Measurements from ENCODE around the gene EQTN.

Gene EQTN

GRCh38 chr9:27297050-27297449, at the start of gene EQTN:
TSS of gene EQTN (minus strand) at chr9:27297150. CDS start at chr9:27297055, 95 bp downstream.
- DNase-seq, result no peak

GRCh38 chr9:27344776-27345175, 47.8 kb upstream of the EQTN start:
- no peak for DNase-seq

DNA sequence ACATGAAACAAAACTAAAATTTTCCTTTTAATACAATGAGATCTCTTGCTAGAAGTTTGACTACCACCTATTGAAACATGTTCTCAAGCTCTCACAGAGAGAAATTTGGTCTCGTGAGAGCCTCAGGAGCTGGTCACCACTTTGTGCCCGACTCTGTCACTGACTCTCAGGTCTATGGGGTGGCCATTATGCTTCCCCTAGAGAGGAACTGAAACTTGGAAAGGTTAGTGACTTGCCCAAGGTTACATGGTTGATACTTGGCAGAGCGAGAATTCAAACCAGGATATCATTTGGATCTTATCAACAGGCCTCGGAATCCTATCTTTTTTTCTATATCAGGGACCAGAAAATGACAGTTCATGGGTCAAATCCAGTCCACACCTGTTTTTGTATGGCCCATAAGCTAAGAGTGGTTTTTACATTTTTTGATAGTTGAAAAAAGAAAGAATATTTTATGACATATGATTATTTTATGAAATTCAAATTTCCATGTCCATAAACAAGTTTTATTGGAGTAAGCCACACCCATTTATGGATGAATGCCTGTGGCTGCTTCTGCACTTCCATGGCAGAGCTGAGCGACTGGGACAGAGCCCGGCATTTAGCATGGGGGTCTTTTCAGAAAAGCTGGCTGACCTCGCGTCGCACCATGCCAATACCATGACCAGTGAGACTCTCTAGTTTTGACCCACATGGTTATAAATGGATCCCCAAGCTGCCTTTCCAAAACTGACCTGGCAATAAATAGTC, 44.8 kb upstream of the EQTN start:
- no peak for DNase-seq

DNA sequence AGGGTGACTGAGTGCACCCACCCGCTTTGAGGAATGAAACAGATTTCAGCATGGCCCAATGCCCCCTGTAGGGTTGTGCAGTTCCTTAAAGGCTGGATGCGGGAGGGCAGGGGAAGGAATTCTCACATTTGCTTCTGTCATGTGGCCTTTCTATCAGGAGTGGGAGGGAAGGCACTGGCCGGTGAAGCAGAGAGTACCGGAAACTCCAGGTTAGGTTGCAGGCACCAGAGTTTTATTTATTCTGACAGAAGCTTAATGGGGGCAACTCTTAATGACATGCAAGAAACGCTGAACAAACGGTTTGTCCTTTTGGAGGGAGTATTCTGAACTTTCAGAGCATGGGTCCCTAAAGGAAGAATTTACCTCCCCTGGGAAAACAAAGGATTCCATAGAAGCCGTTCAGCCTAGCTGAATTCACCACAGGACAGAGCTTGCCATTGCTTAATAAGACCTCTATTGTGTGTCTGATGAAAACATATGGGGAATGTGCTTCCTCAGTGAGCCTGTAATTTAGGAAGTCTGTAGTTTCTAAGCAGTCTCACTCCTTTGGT, 44.1 kb upstream of the EQTN start:
- DNase-seq, result no peak

GRCh38 chr9:27340285-27340674, 43.3 kb upstream of the EQTN start:
- no peak for DNase-seq

- no peak for DNase-seq
These were observed 42.8 kb upstream of the EQTN start for GRCh38 chr9:27339661-27340284.

- no peak for DNase-seq
These were observed 41.6 kb upstream of the EQTN start for GRCh38 chr9:27338527-27338903.

DNA sequence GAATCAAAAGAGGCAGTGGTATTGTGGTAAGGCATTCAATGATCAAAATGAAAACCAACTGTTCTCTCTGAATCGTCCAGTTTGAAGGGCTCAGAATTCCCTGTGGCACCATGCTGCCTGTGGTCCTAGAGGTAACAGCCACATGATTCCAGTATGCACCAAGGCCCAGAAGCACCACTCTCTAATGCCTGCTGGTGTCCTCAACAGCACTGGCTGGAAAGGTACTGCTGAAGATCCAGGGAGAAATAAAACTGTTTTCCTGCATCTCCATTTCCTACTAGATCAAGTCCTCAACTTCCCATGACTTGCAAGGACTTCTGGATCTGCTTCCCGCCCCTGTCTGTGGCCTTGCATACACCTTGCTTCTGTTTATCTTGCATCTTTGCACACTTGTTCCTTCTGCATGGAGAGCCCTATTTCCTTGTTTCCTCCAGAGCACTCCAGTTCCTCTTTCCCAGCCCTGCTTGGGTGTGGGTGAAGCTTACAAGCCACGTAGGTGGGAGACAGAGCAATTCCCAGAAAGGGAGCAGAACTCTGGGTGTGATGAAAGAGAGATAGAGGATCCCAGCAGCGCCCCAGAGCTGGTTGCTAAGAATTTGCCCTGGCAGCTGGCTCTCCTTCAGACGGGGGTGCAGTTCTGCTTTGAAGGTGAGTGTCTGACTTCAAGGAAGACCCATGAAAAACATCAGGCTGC, 41.0 kb upstream of the EQTN start:
- DNase-seq, result no peak

- DNase-seq, result no peak
These were observed 40.3 kb upstream of the EQTN start for GRCh38 chr9:27337236-27337635.

DNA sequence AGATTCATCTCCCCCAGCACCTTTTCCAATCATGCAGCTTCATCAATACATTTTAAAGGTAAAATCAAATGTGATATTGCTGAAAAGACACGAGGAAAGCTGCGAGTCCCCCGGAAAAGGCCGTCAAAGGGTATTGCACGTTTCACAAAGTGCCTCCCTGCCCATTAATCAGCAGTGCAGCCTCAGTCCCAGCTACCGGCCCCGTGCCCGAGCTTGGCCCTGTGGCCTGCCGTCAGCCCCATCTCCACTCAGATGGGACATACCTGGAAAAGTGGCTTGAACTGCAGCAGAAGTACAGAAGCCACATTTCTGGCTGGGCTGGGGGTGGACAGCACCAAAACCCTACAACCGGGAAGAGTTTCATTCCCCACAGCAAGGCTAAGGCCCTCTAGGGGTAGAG, 39.9 kb upstream of the EQTN start:
- DNase-seq, result no peak

- DNase-seq, result no peak
These were observed 39.2 kb upstream of the EQTN start for GRCh38 chr9:27336126-27336525.

DNA sequence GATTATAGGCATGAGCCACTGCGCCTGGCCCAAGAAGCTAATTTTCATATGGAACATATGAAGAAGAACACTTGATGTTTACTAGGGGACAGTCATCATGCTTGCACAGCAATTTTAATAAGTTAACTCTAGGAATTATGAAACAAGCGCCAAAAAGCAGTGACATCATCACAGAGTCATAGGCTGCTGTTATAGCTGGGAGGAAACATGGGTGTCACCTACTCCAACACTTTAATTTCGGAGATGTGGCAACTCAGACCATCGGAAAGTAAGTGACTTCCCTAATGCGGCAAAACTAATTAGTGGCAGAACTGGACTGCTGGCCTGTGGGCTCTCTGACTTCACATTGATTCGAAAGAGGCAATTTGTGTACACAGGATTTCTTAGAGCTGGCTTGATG, 38.1 kb upstream of the EQTN start:
- DNase-seq, result no peak

DNA sequence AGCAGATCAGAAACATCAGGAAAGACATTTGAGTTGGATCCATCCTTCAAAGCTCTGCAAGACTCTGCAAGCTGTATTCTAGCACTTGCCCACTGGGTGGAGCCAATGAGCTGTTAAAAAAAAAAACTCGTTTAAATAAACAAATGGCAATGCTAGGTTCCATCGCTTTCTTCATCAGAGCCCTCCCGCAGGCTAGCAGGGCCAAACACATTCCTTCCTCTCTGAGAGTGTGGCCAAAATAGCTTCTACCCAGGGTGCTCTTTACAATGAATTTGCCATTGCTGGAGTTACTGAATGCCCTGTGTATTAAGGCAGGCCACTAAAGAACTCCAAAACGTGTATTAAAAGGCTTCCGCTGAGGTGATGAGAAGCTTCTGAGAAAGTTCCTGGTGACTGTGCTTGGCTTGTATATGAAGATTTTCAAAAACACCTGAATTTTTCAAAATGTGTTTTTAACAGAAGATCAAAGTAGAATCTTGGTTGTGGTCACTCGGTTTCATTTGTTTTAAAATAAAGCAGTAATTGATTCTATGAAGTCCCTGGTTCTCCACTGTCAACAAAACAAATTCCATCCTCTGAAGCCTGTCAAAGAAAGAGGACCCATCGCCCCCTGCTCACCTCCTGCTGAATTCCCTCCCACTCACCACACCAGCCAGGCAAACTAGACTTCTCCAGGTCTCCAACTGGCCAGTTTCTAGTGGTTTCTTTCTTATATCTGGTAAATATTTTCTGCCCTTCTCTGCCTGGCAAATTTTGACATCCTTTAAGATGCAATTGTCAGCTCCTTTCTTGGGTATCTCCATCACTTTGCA, 36.5 kb upstream of the EQTN start:
- DNase-seq, result peak; percentile 30

DNA sequence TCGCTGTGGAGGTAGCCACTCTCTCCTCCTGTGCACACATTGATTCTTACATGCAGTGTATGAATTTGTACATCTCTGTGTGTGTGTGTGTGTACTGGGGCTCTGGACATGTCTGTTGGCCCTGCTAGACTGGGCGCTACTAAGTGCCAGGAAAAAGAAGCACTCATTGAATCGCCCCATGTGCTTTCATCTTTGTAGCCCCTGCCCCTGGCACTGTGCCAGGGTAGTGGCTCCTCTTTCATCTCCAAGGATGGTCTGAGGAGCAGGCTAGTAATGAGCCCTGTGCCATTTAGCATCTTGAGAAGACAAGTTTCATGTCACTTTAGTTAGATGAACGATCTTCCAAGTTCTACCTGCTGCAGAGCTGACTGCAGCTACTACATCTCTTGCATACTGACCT, 34.4 kb upstream of the EQTN start:
- DNase-seq, result no peak

- DNase-seq, result no peak
These were observed 32.3 kb upstream of the EQTN start for GRCh38 chr9:27329291-27329690.

- DNase-seq, result no peak
These were observed 31.5 kb upstream of the EQTN start for GRCh38 chr9:27328483-27328882.

DNA sequence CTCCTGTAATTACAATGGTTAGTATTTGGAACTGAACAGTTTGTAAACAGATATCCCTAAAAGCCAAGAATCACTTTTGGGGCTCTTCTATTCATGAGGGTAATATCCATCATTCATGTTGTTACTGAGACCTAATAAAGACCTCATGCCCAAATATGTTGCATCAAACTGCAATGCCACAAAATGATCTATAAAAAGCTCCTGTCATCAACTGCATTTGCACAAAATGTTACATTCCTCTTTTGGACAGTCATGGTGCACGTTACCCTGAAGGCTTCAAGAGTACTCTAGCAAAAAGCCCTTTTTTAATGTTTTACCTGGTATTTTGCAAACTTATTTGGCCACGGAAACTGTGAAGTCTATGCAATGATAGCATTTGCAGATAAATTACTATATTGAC, 14.2 kb upstream of the EQTN start:
- DNase-seq, result no peak

GRCh38 chr9:27310582-27310981, 13.6 kb upstream of the EQTN start:
- no peak for DNase-seq

DNA sequence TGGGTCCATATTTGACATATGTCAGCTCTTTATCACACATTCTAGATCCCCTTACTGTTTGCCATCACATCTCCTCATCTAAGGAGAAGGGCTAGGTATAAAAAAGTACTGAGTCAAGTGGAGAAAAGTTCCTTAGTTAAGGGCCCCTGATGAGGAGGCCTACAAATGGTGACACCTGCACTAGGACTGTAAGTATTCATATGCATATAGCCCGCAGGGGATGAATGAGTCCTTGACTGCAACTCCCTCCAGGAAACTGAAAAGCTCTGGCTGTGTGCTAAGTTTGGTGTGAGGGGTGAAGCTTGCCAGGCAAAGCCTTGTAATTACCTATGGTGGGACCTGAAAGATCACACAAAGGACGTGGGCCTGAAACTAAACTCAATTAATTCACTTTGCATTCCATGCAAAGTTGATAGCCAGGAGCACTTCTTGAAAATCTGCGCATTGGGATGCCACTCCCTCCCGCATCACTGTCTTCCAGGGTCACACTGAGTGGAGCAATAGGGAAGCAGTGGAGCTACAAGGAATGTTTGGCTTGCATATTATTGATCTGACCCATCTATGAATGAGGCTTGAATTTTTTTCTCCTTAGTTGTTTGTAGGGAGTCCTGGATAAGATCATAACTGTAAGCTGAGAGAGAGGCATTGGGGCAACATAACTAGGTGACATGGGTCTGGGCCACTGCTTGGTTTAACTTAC, 11.9 kb upstream of the EQTN start:
- no peak for DNase-seq

DNA sequence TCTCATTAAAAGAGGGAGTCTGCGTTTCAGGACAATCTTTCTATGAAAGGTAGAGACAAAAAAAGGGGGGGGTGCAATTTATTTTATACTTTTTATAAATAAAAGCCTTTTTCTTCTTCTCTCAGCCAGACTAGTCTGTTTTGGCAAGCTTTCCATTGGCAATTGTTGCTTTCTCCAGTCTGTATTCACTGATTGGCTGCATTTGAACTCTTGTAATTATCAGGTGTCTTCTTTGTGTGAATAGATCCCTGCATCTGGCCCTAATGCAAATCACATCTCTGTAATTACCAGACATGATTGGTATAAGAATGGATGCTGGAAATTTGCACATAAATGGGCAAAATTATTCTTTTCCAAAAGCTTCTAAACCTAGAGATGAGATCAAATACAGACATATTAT, 7.6 kb upstream of the EQTN start:
- no peak for DNase-seq

DNA sequence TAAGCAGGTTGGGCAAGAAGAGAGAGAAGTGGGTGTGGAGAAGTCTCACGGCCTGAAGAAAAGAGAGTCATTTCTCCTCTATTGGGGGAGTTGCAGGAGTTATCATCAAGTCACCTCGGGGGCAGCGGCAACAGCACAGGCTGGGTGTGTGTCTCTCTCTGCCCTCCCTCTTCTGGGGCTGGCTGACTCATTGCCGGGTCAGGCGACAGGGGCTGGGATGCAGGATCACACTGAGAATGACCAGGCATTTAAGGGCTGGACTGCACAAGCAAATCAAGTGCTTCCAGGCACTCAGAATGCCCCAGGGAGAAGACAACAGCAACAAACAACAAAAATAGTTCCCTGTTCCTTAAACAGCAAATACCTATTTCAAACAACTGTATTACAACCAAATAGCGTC, 6.3 kb upstream of the EQTN start:
- DNase-seq, result no peak

- DNase-seq, result no peak
These were observed 3.0 kb downstream of the EQTN start for GRCh38 chr9:27293996-27294395.
